T-helper 2 cell treated with Interferon-gamma antibody and Interleukin-4, amounts not matched to agents 5 μg/mL and 100 μg/mL, for 36 hours (primary cell): Measurements from ENCODE around the gene DAB2IP.
"Not testable (repeated sequence)": the region's sequence is repeated elsewhere in the genome, so short reads cannot be mapped to it uniquely, and the experiment has no call there.

Experiments
- DNase-seq: peaks from one replicate; pipeline ENCODE4 v3.0.0; 2021; ENCODE audit warnings: low spot score
- H3K27ac Mint-ChIP-seq: one replicate; pipeline ENCODE4 v1.8.0; 2021; ENCODE audit warnings: mild to moderate bottlenecking, mixed read lengths
- H3K27me3 Mint-ChIP-seq: one replicate; pipeline ENCODE4 v1.8.0; 2021; ENCODE audit warnings: low read depth, mixed read lengths
- H3K36me3 Mint-ChIP-seq: one replicate; pipeline ENCODE4 v1.8.0; 2021; ENCODE audit warnings: low read depth, mixed read lengths
- H3K4me1 Mint-ChIP-seq: one replicate; pipeline ENCODE4 v1.8.0; 2021; ENCODE audit warnings: low read depth, mixed read lengths
- H3K4me3 Mint-ChIP-seq: one replicate; pipeline ENCODE4 v1.8.0; 2022; ENCODE audit warnings: mild to moderate bottlenecking, moderate library complexity, mixed read lengths
- H3K9me3 Mint-ChIP-seq: one replicate; pipeline ENCODE4 v1.8.0; 2021; ENCODE audit warnings: mixed read lengths

The DAB2IP gene

DNA sequence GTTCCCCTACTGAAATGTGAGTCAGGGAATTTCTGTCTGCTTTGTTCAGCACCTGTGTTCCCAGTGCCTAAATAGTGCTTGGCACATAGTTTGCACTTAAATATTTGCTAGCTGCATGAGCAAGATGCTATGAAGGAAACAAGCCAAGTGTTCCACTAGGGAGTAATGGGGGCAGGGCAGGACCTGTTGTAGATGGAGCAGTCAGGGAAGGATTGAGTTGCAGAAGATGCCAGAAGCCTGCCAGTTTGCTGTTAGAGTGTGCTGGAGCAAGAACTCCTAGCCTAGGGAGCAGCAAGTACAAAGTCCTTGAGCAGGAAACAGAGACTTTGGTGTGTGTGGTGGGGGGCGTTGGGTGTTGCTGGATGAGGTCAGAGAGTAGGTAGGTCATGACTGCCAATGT is 87.5 kb downstream of the DAB2IP start:
- H3K4me3 Mint-ChIP-seq = no peak overlapping the region
- peaks cover 37% of the 10 kb centered on the region for H3K27me3 Mint-ChIP-seq
- no peaks in the 10 kb centered on the region for H3K9me3 Mint-ChIP-seq
- no peak overlapping the region for H3K27ac Mint-ChIP-seq
- H3K36me3 Mint-ChIP-seq = no peaks in the 10 kb centered on the region
- H3K4me1 Mint-ChIP-seq = peaks cover 5% of the 10 kb centered on the region
- DNase-seq = no peak

DNA sequence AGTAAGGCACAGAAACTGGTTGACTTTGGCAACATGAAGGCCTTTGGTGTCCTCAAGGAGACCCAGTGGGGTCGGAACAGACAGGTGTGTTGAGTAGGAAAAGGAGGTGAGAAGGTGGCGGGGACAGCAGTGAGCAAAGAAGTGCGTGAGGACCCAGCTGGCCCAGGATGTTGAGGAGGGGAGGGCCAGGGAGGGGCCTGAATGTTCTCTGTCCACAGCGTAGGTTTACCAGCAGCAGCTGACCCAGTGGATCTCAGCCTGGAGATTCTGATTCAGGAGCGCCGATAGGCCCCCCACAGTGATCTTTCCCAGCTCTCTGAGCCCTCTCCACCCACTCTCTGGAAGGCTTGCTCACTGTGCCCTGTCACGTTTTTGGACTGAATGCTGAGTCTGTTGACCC is 88.5 kb downstream of the DAB2IP start:
- no peaks in the 10 kb centered on the region for H3K9me3 Mint-ChIP-seq
- H3K4me3 Mint-ChIP-seq = no peak overlapping the region
- H3K27ac Mint-ChIP-seq = no peak overlapping the region
- H3K27me3 Mint-ChIP-seq = peaks cover 29% of the 10 kb centered on the region
- H3K36me3 Mint-ChIP-seq = no peaks in the 10 kb centered on the region
- no peak for DNase-seq
- H3K4me1 Mint-ChIP-seq = peaks cover 5% of the 10 kb centered on the region

DNA sequence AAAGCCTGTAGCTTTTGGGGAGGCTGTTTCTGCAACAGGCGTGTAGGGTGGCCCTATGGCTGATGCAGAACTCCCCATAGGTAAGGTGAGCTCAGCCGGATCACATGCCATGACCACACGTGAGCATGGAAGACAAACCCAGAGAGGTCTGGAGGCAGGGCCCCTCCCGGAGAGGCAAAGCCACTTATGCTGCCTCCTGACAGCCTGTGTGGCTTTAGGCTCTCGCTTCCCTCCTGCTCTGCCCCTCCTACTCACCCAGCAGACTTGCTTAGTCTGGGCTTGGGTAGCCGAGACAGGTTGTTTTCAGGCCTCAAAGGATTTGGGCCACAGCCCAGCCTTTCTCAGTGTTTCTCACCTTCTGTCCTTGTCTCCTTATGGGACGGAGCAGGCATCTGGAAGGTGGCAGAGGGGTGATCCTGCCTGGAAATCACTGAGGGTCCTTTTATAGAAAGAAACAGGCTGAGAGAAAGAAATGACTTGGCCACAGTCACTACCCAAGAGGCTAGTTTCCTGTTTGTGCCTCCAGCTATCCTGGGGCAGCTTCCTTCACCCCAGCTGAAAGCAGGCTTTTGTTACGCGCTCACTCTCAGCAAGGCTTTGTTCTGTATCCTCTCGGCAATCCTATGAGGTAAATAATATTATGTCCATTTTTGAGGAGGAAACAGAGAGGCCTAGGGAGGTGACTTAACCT is 89.9 kb downstream of the DAB2IP start:
- DNase-seq = no peak
- no peak overlapping the region for H3K27ac Mint-ChIP-seq
- H3K4me3 Mint-ChIP-seq = no peak overlapping the region
- H3K9me3 Mint-ChIP-seq = no peaks in the 10 kb centered on the region
- H3K27me3 Mint-ChIP-seq = peaks cover 18% of the 10 kb centered on the region
- H3K4me1 Mint-ChIP-seq = peaks cover 3% of the 10 kb centered on the region
- H3K36me3 Mint-ChIP-seq = no peaks in the 10 kb centered on the region

DNA sequence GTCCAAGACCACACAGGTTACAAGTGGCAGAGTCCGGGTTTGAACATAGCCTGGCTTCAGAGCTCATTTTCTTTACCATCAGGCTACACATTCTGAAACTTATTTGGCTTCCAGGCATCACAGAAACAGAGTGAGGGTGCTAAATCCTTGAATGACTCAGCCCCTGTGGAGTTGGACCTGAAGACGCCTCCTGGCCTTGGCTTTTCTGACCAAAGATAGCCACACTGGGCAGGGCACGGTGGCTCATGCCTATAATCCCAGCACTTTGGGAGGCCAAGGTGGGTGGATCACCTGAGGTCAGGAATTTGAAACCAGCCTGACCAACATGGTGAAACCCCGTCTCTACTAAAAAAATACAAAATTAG is 90.5 kb downstream of the DAB2IP start:
- H3K4me1 Mint-ChIP-seq, DNase-seq, H3K36me3 Mint-ChIP-seq, H3K4me3 Mint-ChIP-seq, H3K9me3 Mint-ChIP-seq, H3K27ac Mint-ChIP-seq: not testable (repeated sequence)
- peaks cover 14% of the 10 kb centered on the region for H3K27me3 Mint-ChIP-seq

DNA sequence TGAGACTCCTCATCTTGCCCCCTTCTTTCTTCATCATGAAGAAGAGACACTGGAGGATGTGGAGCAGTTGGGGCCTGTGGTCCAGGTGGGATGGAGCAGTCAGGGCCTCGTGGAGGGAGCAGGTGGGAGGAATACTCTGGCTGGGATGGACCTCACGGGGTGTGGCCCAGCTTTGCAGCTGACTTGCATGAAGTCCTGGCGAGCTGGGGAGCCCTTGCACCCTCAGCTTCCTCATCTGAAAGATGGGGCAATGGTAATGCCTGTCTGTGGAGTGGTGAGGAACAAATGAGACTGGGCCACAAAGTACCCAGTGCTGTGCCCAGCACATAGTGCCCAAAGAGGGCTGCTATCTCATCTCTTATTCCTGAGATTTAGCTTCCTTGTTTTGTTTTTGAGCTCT is 91.5 kb downstream of the DAB2IP start:
- Mint-ChIP-seq H3K27ac (no peak overlapping the region), H3K4me3 (no peak overlapping the region), H3K4me1 (peaks cover 5% of the 10 kb centered on the region), H3K36me3 (no peaks in the 10 kb centered on the region), H3K27me3 (peaks cover 10% of the 10 kb centered on the region), H3K9me3 (no peaks in the 10 kb centered on the region)
- no peak for DNase-seq

DNA sequence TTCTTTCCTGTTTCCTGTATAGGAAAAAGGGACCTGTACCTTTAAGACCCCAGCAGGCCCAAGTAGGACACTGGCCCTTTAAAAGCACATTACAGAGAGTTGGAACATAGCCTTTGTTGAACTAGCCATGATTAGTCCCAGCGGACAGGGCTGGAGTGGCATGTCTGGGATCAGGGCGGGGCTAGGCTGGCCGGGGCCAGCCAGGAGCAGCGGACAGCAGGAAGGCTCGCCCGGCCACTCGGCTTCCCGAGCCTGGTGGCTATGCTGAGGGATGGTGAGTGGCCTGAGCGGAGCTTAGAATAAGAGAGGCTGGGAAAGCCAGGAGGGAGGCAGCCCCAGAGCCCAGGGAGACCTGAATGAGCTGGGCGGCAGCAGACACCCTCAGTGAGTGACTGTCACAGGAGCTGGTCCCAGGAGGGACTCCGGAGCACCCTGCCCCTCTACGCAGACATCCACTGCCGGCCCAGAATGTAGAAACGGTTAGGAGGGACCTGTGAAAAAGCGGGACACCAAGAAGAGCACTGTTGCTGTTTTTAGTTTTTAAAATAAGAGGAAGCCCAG is 92.1 kb downstream of the DAB2IP start:
- Mint-ChIP-seq H3K4me1 (peaks cover 8% of the 10 kb centered on the region), H3K36me3 (no peaks in the 10 kb centered on the region), H3K4me3 (no peak overlapping the region), H3K9me3 (no peaks in the 10 kb centered on the region), H3K27ac (no peak overlapping the region), H3K27me3 (peaks cover 5% of the 10 kb centered on the region)
- no peak for DNase-seq

DNA sequence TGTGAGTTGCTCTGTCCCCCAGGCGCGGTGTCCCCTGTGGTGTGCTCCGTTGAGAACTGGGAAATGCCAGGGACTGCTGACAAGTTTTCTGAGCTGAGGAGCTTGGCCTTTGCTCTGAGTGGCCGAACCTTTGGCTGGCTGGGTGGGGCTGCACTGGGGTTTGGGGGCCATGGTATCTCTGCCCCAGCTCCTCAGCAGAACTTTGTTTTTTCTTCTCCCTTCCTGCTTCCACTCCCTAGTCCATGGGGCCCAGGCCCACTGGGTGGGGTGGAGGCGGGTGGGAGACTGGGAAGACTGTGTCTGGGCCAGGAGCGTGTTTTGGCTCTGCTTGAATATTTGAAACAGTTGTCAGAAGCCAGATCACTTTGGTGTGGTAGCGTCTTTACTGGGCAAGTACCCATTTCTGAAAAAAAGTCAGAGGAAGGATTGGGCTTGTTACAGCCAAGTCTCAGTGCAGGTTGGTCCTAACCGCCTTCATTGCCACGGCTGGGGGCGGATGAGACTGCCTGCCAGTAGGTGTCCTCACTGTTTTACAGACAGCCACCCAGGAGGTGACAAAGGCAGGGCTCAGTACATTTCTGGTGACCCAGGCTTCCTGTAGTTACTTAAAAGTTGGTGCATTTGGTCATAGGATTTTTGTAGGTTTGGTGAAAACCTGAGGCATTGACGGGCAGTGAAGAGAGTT is 92.7 kb downstream of the DAB2IP start:
- Mint-ChIP-seq H3K9me3 (no peaks in the 10 kb centered on the region), H3K36me3 (no peaks in the 10 kb centered on the region), H3K27me3 (peaks cover 2% of the 10 kb centered on the region), H3K4me3 (no peak overlapping the region), H3K4me1 (peaks cover 8% of the 10 kb centered on the region), H3K27ac (no peak overlapping the region)
- DNase-seq = peak; percentile 8

DNA sequence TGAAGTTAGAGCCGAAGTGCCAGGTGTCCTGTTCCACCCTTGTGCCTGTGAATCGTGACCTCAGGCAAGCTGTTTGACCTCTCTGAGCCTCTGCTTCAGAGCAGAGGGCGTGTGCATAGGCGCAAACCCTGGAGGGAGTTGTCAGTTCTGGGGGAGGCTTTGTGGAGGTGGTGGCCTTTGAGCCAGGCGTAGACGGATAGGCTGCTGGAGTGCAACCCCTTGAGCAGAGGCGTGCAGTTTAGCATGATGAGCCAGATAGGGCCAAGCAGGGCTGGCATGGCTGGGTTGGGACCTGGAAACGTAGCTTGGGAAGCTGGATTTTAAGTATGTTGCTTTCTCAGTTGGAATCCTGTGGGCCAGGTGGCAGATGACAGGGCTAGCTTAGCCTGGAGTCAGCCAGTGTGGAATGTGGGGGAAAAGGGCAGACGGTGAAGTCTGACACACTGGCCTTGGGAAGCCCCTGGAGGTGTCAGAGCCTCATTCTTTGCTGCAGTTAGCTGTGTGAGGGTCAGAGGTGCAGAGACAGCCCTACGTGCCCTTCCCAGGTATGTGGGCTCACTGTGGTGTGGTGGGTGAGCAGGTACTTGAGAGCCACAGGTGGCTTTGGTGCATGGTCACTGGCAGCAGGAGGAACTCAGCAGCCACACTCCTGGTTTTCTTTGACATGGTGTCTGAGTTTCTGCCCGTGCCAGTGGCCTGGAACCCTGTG is 93.4 kb downstream of the DAB2IP start:
- H3K27me3 Mint-ChIP-seq = no peaks in the 10 kb centered on the region
- no peaks in the 10 kb centered on the region for H3K9me3 Mint-ChIP-seq
- no peak for DNase-seq
- H3K27ac Mint-ChIP-seq = no peak overlapping the region
- H3K4me1 Mint-ChIP-seq = peaks cover 8% of the 10 kb centered on the region
- H3K4me3 Mint-ChIP-seq = no peak overlapping the region
- no peaks in the 10 kb centered on the region for H3K36me3 Mint-ChIP-seq

DNA sequence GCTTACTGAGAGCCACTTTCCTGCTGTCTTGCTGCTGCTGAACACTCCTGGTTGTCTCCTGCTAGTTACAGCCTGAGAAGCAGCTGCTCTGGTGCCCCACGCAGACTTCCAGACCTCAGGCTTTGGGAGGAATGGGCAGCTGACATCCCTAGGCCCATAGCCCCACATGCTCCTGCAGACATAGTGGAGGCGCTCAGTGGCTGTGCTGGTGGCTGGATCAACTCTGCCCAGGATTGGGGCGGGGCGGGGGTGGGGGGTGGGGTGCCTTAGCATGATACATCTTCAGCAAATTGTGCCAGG is 93.9 kb downstream of the DAB2IP start:
- no peaks in the 10 kb centered on the region for H3K9me3 Mint-ChIP-seq
- H3K27ac Mint-ChIP-seq = no peak overlapping the region
- H3K27me3 Mint-ChIP-seq = no peaks in the 10 kb centered on the region
- no peaks in the 10 kb centered on the region for H3K36me3 Mint-ChIP-seq
- no peak overlapping the region for H3K4me3 Mint-ChIP-seq
- H3K4me1 Mint-ChIP-seq = peaks cover 8% of the 10 kb centered on the region
- no peak for DNase-seq

DNA sequence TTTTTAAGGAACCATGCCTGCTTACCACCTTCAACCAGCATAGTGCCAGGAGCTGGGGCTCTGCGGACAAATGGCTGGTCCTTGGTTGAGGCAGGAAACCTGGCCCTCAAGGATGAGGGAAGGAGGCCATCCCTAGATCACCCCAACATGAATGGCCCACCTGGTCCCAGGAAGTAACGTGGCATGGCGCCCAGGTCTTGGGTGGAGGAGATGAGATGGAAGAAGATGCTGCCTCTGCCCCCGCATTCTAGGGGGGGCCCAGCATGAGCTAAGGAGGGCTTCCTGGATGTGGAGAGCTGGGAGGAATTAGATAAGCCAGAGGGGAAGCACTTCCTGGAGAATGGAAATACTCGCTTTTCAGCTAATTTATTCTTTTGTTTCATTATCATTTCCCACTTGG is 95.0 kb downstream of the DAB2IP start:
- Mint-ChIP-seq H3K36me3 (no peaks in the 10 kb centered on the region), H3K27ac (no peak overlapping the region), H3K4me3 (no peak overlapping the region), H3K9me3 (no peaks in the 10 kb centered on the region), H3K27me3 (no peaks in the 10 kb centered on the region), H3K4me1 (peaks cover 8% of the 10 kb centered on the region)
- DNase-seq = no peak

DNA sequence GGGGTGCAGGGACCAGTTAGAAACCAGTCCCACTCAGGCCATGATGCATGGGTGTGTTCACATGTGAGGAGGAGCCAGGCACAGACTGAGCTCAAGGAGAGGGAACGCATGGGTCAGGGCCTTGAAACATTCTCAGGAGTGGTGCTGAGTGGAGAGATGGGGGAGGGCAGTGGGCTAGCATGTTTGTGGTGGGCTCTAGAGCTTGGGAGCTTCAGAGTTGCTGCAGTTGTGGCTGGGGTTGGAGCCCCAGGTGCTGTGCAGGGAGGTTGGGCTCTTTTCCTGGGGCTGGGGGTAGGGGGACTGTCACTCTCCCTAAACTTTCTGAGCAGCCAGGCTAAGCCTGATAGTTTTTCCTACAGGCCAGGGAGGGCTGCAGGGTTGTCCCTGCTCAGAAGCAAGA is 95.4 kb downstream of the DAB2IP start:
- Mint-ChIP-seq H3K4me1 (peaks cover 8% of the 10 kb centered on the region), H3K27me3 (no peaks in the 10 kb centered on the region), H3K36me3 (no peaks in the 10 kb centered on the region), H3K9me3 (no peaks in the 10 kb centered on the region), H3K27ac (no peak overlapping the region), H3K4me3 (no peak overlapping the region)
- no peak for DNase-seq

DNA sequence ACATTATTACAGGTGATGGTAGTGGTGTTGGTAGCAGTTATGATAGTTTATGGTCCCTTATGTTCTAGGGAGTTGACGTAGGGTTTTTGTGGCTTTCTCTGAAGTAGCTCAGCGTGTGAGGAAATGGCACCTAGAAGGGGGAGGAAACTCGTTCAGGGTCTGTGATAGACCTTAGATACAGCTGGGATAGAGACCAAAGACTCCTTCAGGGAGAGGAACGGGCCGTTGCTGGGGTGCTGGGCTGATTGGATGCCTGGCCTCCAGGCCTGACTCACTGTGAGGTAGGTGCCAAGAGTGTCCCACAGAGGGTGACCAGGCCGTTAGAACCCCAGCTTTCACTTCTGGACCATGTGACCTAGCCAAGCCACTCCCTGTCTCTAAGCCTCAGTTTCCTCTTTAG is 96.6 kb downstream of the DAB2IP start:
- Mint-ChIP-seq H3K27ac (peak overlapping the region; percentile 41), H3K4me3 (no peak overlapping the region), H3K27me3 (no peaks in the 10 kb centered on the region), H3K36me3 (no peaks in the 10 kb centered on the region), H3K4me1 (peaks cover 8% of the 10 kb centered on the region), H3K9me3 (no peaks in the 10 kb centered on the region)
- no peak for DNase-seq

DNA sequence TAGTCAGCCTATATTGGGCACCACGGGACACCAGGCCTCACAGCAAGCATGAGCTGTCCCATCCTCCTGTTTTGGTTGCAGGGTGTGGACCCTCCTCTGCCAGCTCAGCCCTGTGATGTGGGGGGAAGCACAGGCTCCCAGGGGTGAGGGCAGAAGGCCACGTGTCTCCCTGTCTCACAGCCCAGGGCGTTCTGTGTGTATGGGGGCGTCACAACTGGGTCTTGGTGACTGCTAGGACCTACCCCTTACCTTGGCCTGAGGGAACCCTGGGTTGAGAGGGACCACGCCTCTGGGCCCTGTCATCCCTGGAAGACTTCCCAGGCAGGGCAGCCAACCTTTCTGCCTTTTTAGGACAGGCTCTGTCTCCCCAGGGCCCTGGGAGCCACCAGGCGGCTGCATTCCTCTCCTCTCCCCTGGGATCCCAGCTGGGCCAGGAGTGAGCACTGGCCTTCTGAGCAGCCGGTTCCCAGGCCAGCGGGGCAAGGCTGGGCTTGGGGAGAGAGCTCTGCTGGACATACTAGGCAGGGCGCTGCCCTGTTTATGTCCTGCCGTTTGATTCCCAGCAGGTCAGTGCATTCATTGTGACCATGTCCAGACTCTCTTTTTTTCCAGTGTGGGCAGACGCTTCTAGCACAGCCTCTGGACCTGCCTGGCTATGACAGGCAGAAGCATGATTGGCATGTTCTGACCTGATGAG is 97.4 kb downstream of the DAB2IP start:
- H3K4me1 Mint-ChIP-seq = peaks cover 8% of the 10 kb centered on the region
- no peaks in the 10 kb centered on the region for H3K36me3 Mint-ChIP-seq
- no peak for DNase-seq
- no peaks in the 10 kb centered on the region for H3K27me3 Mint-ChIP-seq
- no peaks in the 10 kb centered on the region for H3K9me3 Mint-ChIP-seq
- H3K4me3 Mint-ChIP-seq = no peak overlapping the region
- no peak overlapping the region for H3K27ac Mint-ChIP-seq

DNA sequence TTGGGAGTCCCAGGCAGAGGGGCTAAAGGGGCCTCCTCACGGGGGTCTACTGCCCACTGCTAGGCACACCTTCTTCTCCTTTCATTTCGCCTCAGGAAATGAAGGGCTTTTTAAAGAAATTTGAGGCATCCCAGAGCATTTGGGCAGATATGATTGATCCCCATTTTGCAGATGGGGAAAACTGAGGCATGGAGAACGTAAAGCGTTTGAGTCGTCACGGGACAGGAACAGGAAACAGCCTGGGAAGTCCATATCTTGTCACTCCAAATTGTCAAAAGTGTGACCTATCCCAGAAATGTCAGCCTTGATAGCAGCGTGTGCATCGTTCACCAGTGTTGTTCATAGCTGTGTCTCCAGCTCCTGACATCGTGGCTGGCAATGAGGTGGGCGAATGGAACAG is 98.2 kb downstream of the DAB2IP start:
- H3K4me3 Mint-ChIP-seq = no peak overlapping the region
- DNase-seq = no peak
- H3K9me3 Mint-ChIP-seq = no peaks in the 10 kb centered on the region
- no peaks in the 10 kb centered on the region for H3K27me3 Mint-ChIP-seq
- no peaks in the 10 kb centered on the region for H3K36me3 Mint-ChIP-seq
- H3K27ac Mint-ChIP-seq = no peak overlapping the region
- peaks cover 8% of the 10 kb centered on the region for H3K4me1 Mint-ChIP-seq
